MV-4-11 (cell line): ENCODE results near the gene LHB.
"Not testable (repeated sequence)": the region's sequence is repeated elsewhere in the genome, so short reads cannot be mapped to it uniquely, and the experiment has no call there.

Experiments used
- DNase-seq: peaks from one replicate; lab custom pipeline; 2025; lab: John Stamatoyannopoulos, UW

The LHB gene

DNA sequence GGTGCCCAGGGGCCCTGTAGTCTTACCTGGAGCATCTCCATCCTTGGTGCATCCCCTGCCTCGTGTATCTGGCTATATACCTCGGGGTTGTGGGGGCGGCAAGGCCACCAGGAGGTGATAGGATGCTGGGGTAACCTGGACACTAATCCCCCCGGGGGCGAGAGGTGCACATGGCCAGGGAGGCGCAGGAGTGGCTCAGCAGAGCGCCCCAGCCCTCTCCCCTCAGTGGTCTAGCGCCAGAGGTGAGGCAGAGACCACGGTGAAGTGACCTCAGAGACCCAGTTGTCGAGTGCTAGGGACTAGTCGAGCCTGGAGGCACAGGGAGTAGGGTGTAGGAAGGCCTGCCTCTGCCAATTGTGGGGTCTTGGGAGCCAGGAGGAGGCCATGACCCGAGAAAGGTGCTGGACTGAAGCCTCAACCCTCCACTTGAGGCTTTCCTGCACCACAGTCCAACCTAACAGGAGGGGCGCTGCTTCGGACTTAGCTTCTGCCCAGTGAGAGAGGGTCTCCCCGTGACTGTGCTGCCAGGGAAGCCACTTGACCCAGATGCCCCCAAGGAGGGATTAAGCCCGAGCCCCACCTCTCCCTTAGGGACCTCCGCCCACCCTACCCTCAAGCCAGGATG lies at the start of gene LHB:
LHB (minus strand) TSS at position 51 of the 625 bp plus-strand sequence; CDS start at position 41, 10 bp downstream.
- no peak for DNase-seq

DNA sequence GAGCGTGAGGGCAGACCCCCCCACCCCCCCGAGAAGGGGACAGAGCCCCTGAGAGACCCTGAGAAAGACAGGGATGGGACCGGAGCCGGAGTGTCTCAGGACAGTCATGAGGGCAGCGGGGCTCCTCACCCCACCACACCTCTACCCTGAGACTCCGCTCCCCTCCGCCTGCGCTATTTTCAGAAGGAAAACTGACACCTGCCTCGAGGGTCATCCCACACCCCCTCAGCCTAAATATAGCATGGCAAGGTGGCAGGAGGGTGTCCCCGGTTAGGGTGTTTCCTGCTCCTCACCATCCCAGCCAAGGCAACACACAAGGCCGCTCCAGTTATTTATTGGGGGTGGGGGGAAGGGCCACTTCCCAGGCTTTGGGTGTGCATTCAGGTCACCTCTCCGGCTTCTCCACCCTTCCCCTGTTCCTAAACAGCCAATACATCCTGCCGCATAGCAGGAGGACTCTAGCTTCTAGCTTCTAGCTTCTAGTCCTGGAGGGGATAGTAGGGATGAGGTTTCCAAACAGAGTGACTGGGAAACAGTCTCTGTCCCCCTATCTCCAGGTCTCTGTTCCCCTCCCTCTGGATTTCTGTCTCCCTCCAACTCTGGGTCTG lies 49.1 kb upstream of the LHB start:
- no peak for DNase-seq

DNA sequence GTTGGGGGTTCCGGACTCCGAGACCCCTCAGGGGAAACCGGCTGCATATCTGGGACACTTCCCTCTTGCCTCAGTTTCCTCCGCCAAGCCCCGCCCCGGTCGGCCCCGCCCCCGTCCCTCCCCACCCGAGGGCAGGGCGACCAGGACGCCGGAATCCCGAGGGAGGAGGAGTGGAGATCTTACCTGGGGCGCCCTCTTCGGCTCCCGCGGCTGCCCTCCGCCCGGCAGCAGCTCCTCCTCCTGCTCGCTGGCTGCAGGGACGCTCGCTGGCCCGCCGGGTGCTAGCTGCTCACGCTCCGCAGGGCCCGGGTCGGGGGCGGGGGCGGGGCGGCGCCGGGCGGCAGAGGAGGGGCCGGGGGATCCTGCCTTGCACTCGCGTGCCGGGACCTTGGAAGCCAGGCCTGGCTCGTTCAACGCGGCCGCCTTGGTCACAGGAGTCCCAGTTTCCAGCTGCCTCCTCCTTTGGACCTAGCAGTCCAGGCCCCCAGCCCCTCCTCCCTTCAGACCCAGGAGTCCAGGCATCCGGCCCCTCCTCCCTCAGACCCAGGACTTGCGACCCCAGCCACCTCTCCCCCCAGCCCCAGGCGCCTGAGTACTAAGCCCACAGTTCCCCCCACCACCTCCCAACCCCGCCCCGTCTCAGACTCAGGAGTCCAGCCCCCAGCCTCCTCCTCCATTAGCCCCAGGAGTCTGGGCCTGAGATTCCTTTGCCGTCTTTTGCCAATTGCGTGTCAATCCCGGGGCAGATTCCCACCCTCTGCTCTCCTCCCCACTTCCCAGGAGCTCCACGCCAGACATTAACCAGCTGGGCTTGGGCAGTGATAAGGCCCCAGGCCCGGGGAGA lies 48.1 kb upstream of the LHB start, which contains the start of gene NTF4:
NTF4 (minus strand) TSS at position 51 of the 844 bp plus-strand sequence. CDS start 2,821 bp downstream, outside the sequence.
- no peak for DNase-seq

DNA sequence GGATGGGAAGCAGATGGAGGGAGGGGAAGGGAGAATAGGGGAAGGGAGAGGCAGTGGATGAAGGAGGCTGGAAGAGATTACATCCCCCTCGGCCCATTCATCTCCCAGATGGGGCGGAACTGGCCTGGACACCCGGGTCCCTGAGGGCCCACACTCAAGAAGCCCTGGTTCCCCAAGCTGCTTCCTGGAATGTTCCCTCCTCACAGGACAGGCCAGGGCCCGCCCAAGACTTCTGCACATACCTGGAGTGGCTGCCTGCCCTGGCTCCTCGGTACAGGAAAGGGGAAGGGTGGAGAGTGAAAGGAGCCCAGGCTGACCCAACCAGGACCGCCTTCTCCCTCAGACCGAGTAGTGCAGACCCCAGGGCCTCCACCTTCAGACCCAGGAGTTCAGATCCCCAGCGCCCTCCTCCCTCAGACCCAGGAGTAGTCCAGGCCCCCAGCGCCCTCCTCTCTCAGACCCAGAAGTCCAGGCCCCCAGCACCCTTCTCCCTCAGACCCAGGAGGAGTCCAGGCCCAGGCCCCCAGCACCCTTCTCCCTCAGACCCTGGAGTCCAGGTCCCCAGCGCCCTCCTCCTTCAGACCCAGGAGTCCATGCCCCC lies 47.2 kb upstream of the LHB start:
- no peak for DNase-seq

- no peak for DNase-seq
These were observed 44.6 kb upstream of the LHB start for GRCh38 chr19:49061445-49061844.

DNA sequence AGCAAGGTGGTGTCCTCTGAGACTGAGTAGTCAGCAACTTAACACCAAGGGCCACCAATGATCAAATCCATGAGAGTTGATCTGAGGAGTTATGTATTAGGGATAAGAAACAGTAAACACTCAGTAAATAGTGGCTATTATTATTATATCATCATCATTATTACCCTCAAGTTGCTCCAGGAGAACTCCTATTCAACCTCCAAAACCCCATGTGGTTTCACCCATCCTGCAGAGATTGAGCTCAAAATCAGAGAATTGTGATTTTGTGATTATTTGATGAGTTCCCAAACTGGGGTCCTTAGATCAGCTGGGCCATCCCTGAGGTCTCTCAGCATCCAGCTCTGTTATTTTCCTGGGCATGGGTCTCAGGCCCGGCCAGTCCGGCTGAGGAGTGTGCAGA lies 44.1 kb upstream of the LHB start:
- DNase-seq = no peak

- no peak for DNase-seq
These were observed 42.2 kb upstream of the LHB start for GRCh38 chr19:49059053-49059452.

GRCh38 chr19:49058562-49058961 lies 41.7 kb upstream of the LHB start:
- no peak for DNase-seq

DNA sequence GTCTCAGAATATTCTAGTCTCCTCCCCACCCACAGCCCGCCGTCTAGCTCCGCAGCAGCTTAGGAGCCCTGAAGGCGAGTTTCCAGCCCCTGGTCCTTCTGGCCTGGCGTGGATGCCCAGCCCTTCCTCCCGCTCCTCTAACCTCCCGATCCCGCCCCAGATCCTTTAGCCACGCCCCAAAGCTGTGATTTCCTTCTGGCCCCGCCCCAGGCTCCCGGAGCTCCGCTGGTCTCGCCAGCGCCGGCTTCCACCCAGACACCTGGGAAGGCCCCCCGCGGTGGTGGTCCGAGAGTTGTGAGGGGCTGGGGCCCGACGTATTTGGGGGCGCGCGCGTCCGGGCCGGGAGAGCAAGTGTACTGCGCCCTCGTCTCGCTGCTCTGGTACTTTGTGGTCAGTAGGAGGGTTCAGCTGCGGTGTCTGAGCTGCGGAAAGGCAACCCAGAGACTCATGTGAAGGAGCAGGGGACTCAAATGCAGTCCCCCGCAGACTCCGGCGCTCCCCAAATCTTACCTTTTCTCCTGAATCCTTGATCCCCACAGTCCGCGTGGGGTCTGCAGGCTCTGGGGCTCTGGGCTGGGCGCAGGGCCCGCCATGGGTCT lies 40.8 kb upstream of the LHB start, which contains the start of gene CGB7:
CGB7 (minus strand) TSS at position 114 of the 599 bp plus-strand sequence. CDS start 2,374 bp downstream, outside the sequence.
- DNase-seq = no peak

GRCh38 chr19:49056902-49057596 lies 40.2 kb upstream of the LHB start:
- DNase-seq = not testable (repeated sequence)

DNA sequence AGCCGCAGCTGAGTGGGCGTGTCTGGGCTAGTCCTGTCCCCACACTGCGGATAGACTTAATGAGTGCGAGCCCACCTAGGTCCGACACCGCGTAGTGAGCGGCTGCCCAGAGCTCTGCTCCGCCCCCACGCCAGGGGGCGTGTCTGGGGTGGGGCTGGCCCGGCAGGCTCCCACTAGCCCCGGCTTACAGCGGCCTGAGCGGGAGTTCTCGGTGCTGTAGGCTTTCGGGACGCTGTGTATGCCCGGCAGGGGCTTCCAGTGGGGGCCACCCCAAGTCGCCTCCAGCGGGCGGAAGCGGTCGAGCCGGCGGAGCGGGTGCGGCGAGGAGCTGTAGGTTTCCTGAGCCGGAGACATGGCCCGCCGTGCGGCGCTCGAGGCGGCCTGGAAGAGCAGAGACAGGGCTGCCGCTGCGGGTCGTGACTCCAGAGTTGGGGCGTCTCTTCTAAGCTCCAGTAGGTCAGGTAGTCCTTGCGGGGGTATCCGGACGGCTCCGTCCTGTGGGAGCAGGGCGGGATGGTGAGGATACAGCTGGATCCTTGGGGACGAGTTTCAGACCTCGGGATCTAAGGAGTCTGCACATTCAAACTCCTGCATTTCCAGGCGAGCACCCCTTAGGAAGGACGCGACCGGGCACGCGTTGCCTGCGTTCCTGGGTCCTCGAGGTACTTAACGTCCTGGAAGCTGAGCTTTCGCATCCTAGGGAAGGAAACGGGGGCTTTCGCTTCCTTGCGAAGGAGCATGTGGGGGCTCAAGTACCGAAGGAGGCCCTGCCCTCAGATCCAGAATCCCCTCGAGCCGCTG lies 39.4 kb upstream of the LHB start:
- peak; percentile 15 for DNase-seq

- DNase-seq = not testable (repeated sequence)
These were observed 33.6 kb upstream of the LHB start for GRCh38 chr19:49050376-49051033.

DNA sequence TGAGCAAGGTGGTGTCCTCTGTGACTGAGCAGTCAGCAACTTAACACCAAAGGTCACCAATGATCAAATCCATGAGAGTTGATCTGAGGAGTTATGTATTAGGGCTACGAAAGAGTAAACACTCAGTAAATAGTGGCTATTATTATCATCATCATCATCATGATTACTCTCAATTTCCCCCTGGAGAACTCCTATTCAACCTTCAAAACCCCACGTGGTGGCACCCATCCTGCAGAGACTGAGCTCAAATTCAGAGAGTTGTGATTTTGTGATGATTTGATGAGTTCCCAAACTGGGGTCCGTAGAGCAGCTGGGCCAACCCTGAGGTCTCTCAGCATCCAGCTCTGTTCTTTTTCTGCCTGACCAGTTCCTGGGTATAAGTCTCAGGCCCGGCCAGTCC lies 32.9 kb upstream of the LHB start:
- not testable (repeated sequence) for DNase-seq

- not testable (repeated sequence) for DNase-seq
These were observed 32.1 kb upstream of the LHB start, which contains the start of gene CGB8 for GRCh38 chr19:49049011-49049410. Gene CGB8 (minus strand): TSS chr19:49049111. CDS start chr19:49048739, 372 bp downstream.

GRCh38 chr19:49043548-49043947 lies 26.7 kb upstream of the LHB start, which contains the start of gene CGB5:
Gene CGB5 (plus strand): TSS chr19:49043848. CDS start chr19:49044210, 362 bp downstream.
- not testable (repeated sequence) for DNase-seq

DNA sequence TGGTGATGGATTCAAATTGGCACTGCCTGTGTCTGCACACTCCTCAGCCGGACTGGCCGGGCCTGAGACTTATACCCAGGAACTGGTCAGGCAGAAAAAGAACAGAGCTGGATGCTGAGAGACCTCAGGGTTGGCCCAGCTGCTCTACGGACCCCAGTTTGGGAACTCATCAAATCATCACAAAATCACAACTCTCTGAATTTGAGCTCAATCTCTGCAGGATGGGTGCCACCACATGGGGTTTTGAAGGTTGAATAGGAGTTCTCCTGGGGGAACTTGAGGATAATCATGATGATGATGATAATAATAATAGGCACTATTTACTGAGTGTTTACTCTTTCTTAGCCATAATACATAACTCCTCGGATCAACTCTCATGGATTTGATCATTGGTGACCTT lies 25.8 kb upstream of the LHB start:
- not testable (repeated sequence) for DNase-seq

DNA sequence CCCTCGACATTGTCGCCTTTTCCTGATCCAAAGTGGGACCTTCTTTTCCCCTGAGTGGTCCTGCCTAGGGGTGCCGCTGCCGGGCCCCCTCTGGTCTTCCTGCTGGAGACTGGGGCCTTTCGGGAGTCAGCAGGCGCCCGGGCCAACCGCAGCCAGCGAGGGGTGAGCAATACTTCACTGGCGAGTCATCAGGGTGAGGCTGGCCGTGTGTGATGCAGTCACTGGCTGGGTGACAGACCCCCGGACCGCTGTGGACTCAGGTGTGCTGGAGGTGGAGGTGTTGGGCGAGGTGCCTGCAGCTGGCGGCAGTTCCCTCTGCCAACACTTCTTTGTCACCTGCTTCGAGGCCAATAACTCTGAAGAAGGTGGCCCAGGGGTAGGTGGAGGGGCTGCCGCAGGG lies 25.3 kb upstream of the LHB start:
- DNase-seq = no peak

- DNase-seq = not testable (repeated sequence)
These were observed 22.8 kb upstream of the LHB start for GRCh38 chr19:49039736-49040135.

DNA sequence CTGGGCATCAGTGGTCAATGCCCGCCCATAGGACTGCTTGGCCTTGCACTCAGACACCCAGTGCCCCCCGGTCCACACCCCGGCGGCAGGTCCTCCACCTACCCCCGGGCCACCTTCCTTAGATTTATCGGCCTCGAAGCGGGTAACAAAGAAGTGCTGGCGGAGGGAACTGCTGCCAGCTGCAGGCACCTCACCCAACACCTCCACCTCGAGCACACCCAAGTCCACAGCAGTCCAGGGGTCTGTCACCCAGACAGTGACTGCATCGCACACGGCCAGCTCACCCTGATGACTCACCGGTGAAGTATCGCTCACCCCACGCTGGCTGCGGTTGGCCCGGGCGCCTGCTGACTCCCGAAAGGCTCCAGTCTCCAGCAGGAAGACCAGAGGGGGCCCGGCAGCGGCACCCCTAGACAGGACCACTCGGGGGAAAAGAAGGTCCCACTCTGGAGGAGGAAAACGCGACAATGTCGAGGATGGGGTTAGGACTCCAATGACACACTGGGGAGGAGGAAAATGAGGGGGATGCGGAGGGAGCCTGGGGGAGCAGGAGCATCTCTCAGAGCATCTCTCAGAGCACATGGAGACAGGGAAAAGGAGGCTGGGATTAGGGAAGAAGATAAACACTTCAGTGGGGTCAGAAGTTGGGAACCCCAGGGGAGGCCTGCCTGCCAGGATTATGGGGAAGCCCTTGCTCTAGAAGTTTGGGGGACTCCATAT lies 21.8 kb upstream of the LHB start:
- not testable (repeated sequence) for DNase-seq
